ENCODE data around the gene IL1RAPL2.
"Not testable (repeated sequence)": the region's sequence is repeated elsewhere in the genome, so short reads cannot be mapped to it uniquely, and the experiment has no call there.

IL1RAPL2 gene

GRCh38 chrX:105796877-105797276 is 1230.9 kb downstream of the IL1RAPL2 start:
- not testable (repeated sequence) for H3K4me1 ChIP-seq (ENCODE audit: insufficient read depth, low read length); H3K9me3 ChIP-seq (ENCODE audit: control insufficient read depth, insufficient read depth, low read length); H3K36me3 ChIP-seq (ENCODE audit: insufficient read depth, low read length)
- peak overlapping the region; percentile 63 for H3K9ac ChIP-seq (ENCODE audit: low read depth, low read length)

- no peak overlapping the region for H3K9ac ChIP-seq (ENCODE audit: low read depth, low read length)
- H3K36me3 ChIP-seq (ENCODE audit: insufficient read depth, low read length), result no peaks in the 10 kb centered on the region
- no peaks in the 10 kb centered on the region for H3K4me1 ChIP-seq (ENCODE audit: insufficient read depth, low read length)
- H3K9me3 ChIP-seq (ENCODE audit: control insufficient read depth, insufficient read depth, low read length), result no peaks in the 10 kb centered on the region
These were observed 1237.9 kb downstream of the IL1RAPL2 start for GRCh38 chrX:105803891-105804290.

- H3K9me3 ChIP-seq (ENCODE audit: control insufficient read depth, insufficient read depth, low read length); H3K9ac ChIP-seq (ENCODE audit: low read depth, low read length); H3K4me1 ChIP-seq (ENCODE audit: insufficient read depth, low read length); H3K36me3 ChIP-seq (ENCODE audit: insufficient read depth, low read length): not testable (repeated sequence)
These were observed 1239.7 kb downstream of the IL1RAPL2 start for GRCh38 chrX:105805655-105806054.

- Histone ChIP-seq H3K9me3 (ENCODE audit: control insufficient read depth, insufficient read depth, low read length) (0 out of 2 replicates have a peak, but pooled peaks cover 2% of the 10 kb centered on the region), H3K36me3 (ENCODE audit: insufficient read depth, low read length) (no peaks in the 10 kb centered on the region; the same call in 1 of the 2 replicates), H3K4me1 (ENCODE audit: insufficient read depth, low read length) (peaks cover 5% of the 10 kb centered on the region), H3K9ac (ENCODE audit: low read depth, low read length) (no peak overlapping the region)
These were observed 1250.5 kb downstream of the IL1RAPL2 start for GRCh38 chrX:105816517-105816916.

Measured in ES-I3 (cell line).